ENCODE measurements around the gene DEUP1.

- TF ChIP-seq, protein P1, sequence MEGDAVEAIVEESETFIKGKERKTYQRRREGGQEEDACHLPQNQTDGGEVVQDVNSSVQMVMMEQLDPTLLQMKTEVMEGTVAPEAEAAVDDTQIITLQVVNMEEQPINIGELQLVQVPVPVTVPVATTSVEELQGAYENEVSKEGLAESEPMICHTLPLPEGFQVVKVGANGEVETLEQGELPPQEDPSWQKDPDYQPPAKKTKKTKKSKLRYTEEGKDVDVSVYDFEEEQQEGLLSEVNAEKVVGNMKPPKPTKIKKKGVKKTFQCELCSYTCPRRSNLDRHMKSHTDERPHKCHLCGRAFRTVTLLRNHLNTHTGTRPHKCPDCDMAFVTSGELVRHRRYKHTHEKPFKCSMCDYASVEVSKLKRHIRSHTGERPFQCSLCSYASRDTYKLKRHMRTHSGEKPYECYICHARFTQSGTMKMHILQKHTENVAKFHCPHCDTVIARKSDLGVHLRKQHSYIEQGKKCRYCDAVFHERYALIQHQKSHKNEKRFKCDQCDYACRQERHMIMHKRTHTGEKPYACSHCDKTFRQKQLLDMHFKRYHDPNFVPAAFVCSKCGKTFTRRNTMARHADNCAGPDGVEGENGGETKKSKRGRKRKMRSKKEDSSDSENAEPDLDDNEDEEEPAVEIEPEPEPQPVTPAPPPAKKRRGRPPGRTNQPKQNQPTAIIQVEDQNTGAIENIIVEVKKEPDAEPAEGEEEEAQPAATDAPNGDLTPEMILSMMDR (IDR thresholded peaks at IDR 0.05) = no peak
- TF ChIP-seq EP300 (IDR thresholded peaks at IDR 0.05) = no peak
- TF ChIP-seq POLR2A (IDR thresholded peaks at IDR 0.05) = no peak
These were observed 137.7 kb downstream of the DEUP1 start for GRCh38 chr11:93468290-93468689.
